Measurements from ENCODE around the gene GPS2.
"Not testable (repeated sequence)": the region's sequence is repeated elsewhere in the genome, so short reads cannot be mapped to it uniquely, and the experiment has no call there.

DNA sequence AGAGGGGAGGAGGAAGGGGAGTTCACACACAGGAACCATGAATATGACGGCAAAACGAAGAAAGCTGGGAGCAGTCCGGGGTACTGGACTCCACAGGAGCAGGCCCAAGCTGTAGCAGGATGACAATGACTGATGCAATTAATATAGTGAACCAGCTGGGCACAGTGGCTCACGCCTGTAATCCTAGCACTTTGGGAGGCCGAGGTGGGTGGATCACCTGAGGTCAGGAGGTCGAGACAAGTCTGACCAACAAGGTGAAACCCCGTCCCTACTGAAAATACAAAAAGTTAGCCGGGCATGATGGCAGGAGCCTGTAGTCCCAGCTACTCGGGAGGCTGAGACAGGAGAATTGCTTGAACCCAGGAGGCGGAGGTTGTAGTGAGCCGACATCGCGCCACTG lies 20.6 kb upstream of the GPS2 start:
- TF ChIP-seq, protein P1, sequence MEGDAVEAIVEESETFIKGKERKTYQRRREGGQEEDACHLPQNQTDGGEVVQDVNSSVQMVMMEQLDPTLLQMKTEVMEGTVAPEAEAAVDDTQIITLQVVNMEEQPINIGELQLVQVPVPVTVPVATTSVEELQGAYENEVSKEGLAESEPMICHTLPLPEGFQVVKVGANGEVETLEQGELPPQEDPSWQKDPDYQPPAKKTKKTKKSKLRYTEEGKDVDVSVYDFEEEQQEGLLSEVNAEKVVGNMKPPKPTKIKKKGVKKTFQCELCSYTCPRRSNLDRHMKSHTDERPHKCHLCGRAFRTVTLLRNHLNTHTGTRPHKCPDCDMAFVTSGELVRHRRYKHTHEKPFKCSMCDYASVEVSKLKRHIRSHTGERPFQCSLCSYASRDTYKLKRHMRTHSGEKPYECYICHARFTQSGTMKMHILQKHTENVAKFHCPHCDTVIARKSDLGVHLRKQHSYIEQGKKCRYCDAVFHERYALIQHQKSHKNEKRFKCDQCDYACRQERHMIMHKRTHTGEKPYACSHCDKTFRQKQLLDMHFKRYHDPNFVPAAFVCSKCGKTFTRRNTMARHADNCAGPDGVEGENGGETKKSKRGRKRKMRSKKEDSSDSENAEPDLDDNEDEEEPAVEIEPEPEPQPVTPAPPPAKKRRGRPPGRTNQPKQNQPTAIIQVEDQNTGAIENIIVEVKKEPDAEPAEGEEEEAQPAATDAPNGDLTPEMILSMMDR (conservative IDR thresholded peaks at IDR 0.05; ENCODE audit: low read depth, low read length): not testable (repeated sequence)
- TF ChIP-seq EZH2 (IDR thresholded peaks at IDR 0.05; ENCODE audit: borderline replicate concordance, low read depth, low read length, poor library complexity, severe bottlenecking): not testable (repeated sequence)

Measured in A673 (cell line).